Measurements from ENCODE around the gene C4BPA. TPM values are rescaled to one million over a fixed set of nuclear protein-coding genes. Genes with fewer than 3 reads are reported as not detected.

Gene C4BPA
- total RNA-seq, 1 donor from 2014 or later: not detected

- Histone ChIP-seq H3K36me3 (peaks cover 55% of the 10 kb centered on the region), H3K4me1 (peaks cover 69% of the 10 kb centered on the region), H3K27me3 (ENCODE audit: low read depth) (no peaks in the 10 kb centered on the region), H3K27ac (replicated peaks) (peak overlapping the region; percentile 55), H3K9me3 (replicated peaks) (no peaks in the 10 kb centered on the region), H3K4me3 (peak overlapping the region; percentile 5)
- no peak for TF ChIP-seq CTCF (IDR thresholded peaks at IDR 0.05; ENCODE audit: borderline replicate concordance)
- no peak for DNase-seq
- intact Hi-C loops (cut with micrococcal nuclease): no loop called here
These were observed 27.0 kb upstream of the C4BPA start for GRCh38 chr1:207077012-207077411.

DNA sequence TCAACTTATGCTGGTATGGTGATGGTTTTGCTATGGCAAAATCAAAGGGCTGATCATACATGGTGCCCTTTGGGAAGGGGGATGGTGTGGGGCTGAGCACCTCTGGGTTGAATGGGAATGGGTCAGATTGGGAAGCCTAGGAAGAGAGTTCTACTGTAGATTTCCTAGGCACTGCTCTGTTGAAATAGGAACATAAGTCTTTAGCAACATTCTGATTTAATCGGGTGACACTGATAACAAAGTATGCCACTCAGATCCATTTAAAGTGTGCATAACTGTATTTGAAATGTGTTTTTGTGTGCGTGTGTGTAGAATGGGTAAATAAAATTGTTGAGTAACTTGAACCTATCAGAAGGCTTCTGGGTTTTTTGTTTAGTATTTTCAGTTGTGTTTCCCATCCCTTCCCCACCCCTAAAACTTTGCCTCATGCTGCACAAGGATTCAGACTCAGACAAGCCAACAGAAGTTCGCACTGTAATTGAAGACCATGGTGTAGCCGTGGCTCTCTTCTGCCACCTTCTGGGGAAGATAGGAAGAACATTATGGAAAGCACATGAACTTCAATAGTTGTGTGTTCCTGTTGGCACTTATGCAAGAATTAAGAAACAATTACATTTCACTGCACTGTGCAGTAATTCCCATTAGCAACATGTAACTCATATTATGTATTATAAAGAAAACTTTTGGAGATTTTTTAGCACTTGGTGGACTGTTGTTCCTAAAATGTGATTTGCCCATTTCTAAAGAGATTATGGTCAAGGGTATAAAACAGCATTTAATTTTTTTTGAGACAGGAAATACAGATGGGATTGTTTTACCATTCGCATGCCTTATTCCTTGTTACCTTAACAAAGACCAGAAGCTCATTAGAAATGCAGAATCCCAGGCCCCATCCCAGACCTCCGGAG, 26.3 kb upstream of the C4BPA start:
- TF ChIP-seq CTCF (IDR thresholded peaks at IDR 0.05; ENCODE audit: borderline replicate concordance): peak; percentile 94
- no peaks in the 10 kb centered on the region for H3K9me3 ChIP-seq (replicated peaks)
- H3K27ac ChIP-seq (replicated peaks): peak overlapping the region; percentile 55
- H3K4me3 ChIP-seq: peak overlapping the region; percentile 5
- peaks cover 62% of the 10 kb centered on the region for H3K4me1 ChIP-seq
- DNase-seq: no peak
- peaks cover 47% of the 10 kb centered on the region for H3K36me3 ChIP-seq
- no peaks in the 10 kb centered on the region for H3K27me3 ChIP-seq (ENCODE audit: low read depth)
- intact Hi-C loops (cut with micrococcal nuclease): no loop called here

DNA sequence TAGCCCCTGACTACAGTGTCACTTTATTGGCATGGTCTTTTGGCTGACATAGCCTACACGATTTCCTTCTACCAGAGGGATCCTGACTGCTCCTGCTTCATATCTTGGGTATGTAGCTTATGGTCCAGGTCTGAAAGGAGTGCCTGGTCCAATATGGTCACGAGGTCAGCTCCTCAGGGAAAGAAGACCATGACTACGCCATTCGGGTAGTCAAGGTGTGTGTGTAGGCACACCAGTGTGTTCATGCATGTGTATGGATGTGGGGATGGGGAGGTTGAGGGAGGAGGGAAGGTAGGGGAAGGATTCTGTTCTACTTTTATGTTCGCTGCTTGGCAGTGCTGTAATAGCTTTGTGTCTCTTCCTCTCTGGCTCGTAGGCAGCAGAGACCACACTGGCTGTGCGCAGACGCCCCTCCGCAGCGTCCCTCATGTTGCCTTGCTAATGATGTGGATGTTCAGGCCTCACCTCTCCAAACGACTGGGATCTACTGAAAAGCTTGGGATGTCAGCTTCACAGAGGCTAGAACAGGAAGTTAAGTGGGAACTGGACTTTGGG, 25.4 kb upstream of the C4BPA start:
- Histone ChIP-seq H3K27me3 (ENCODE audit: low read depth) (no peaks in the 10 kb centered on the region), H3K4me3 (no peak overlapping the region), H3K36me3 (peaks cover 40% of the 10 kb centered on the region), H3K9me3 (replicated peaks) (no peaks in the 10 kb centered on the region), H3K27ac (replicated peaks) (peak overlapping the region; percentile 6), H3K4me1 (peaks cover 52% of the 10 kb centered on the region)
- no peak for TF ChIP-seq CTCF (IDR thresholded peaks at IDR 0.05; ENCODE audit: borderline replicate concordance)
- intact Hi-C loops (cut with micrococcal nuclease): no loop called here
- no peak for DNase-seq

DNA sequence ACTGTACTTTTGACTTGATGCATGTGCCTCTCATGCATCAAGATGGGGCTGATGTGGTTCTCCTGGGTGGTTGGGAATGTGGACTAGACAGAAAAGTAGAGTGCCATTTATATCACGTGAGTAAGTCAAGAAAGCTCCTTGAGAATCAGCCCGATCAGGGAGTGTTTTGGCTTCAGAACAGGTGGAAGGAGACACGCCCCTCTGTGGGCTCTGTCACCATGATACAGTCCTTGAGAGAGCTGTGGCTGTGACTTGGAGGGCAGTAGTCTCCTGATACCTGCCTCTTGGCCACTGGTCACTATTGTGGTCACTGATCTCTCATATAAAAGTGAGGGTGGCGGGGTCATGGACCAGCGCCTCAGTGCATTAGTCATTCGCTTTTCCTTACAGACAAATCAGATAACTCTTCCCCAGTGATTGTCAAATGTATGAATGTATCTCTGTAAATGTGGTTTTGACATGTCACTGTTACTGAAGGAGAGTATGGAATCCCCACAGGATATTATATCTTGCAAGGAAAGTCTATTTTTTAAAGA, 24.3 kb upstream of the C4BPA start:
- H3K36me3 ChIP-seq: peaks cover 30% of the 10 kb centered on the region
- H3K9me3 ChIP-seq (replicated peaks): no peaks in the 10 kb centered on the region
- no peak overlapping the region for H3K4me3 ChIP-seq
- intact Hi-C loops (cut with micrococcal nuclease): loop anchor here (5.0 kb wide), 1 partner anchor 328 kb away; no protein-coding TSS in a partner anchor
- H3K4me1 ChIP-seq: peaks cover 45% of the 10 kb centered on the region
- no peak overlapping the region for H3K27ac ChIP-seq (replicated peaks)
- no peak for DNase-seq
- no peak for TF ChIP-seq CTCF (IDR thresholded peaks at IDR 0.05; ENCODE audit: borderline replicate concordance)
- no peaks in the 10 kb centered on the region for H3K27me3 ChIP-seq (ENCODE audit: low read depth)

DNA sequence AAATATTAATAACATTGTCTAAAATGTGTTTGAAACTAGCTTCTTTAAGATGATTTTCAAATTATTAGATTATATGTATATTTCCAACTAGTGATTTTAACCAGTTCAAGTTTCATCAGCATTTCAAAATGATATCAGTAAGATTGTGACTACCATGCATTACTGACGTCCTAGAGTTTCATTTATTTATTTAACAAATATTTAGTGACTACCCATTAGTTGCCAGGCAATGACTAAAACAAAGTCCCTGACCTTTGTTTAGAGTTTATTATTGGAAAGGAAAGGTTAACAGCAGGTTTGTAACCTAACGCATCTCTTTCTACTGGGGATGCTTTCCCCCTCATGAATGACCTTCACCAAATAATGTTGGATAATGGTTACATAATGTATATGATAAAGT, 22.9 kb upstream of the C4BPA start:
- H3K27me3 ChIP-seq (ENCODE audit: low read depth): no peaks in the 10 kb centered on the region
- TF ChIP-seq CTCF (IDR thresholded peaks at IDR 0.05; ENCODE audit: borderline replicate concordance): no peak
- no peak for DNase-seq
- no peak overlapping the region for H3K27ac ChIP-seq (replicated peaks)
- no peaks in the 10 kb centered on the region for H3K9me3 ChIP-seq (replicated peaks)
- H3K36me3 ChIP-seq: peaks cover 25% of the 10 kb centered on the region
- H3K4me1 ChIP-seq: peaks cover 35% of the 10 kb centered on the region
- H3K4me3 ChIP-seq: no peak overlapping the region
- intact Hi-C loops (cut with micrococcal nuclease): loop anchor here (5.0 kb wide), 1 partner anchor 326 kb away; no protein-coding TSS in a partner anchor
